A549 (cell line): ENCODE data around the gene NTRK2.

Experiments
- BHLHE40 ChIP-seq: IDR thresholded peaks from 2 replicates; pipeline ENCODE4 v1.6.1; 2012; ENCODE audit warnings: low read depth, low read length, inconsistent platforms
- POLR2AphosphoS2 ChIP-seq: conservative IDR thresholded peaks from 2 replicates; pipeline ENCODE4 v1.6.1; 2012; ENCODE audit warnings: low read length, improper control_type of control experiment, inconsistent platforms
- TF ChIP-seq, protein P1 (sequence below): fragments of >200 bp; sonication (Bioruptor Twin); formaldehyde crosslinking; IDR thresholded peaks from 3 replicates; pipeline ENCODE4 v1.5.1; 2016
- TF ChIP-seq, protein P2 (sequence below): fragments of 150-350 bp; IDR thresholded peaks from 2 replicates; pipeline ENCODE4 v1.6.1; 2014; ENCODE audit warnings: low read depth, mild to moderate bottlenecking, low read length

DNA sequence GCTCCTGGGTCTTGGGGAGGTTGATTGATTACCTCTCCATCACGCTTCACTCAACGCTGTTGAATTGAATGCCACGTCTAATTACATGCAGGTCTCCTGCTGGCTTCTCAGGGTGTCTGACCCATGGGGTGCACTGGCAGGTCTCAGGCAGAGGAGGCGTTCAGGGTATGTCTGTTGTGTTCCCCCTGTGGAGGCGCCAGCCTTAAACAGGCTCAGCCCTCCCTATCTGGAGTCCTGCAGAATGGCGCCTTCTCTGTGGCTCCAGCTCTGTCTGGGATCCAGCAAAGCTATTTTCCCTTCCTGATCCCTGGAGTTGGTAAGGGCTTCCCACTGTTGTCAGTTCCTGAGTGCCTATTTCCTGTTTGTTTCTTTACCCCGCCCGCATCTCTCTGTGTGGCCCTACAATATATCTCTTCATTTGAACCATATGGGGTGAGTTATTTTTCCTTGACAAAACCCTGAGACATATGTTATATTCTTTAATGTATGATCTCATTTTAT, 150.0 kb downstream of the NTRK2 start:
- TF ChIP-seq, protein P1, sequence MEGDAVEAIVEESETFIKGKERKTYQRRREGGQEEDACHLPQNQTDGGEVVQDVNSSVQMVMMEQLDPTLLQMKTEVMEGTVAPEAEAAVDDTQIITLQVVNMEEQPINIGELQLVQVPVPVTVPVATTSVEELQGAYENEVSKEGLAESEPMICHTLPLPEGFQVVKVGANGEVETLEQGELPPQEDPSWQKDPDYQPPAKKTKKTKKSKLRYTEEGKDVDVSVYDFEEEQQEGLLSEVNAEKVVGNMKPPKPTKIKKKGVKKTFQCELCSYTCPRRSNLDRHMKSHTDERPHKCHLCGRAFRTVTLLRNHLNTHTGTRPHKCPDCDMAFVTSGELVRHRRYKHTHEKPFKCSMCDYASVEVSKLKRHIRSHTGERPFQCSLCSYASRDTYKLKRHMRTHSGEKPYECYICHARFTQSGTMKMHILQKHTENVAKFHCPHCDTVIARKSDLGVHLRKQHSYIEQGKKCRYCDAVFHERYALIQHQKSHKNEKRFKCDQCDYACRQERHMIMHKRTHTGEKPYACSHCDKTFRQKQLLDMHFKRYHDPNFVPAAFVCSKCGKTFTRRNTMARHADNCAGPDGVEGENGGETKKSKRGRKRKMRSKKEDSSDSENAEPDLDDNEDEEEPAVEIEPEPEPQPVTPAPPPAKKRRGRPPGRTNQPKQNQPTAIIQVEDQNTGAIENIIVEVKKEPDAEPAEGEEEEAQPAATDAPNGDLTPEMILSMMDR, result no peak
- TF ChIP-seq POLR2AphosphoS2 (no peak), BHLHE40 (no peak)
- TF ChIP-seq, protein P2, sequence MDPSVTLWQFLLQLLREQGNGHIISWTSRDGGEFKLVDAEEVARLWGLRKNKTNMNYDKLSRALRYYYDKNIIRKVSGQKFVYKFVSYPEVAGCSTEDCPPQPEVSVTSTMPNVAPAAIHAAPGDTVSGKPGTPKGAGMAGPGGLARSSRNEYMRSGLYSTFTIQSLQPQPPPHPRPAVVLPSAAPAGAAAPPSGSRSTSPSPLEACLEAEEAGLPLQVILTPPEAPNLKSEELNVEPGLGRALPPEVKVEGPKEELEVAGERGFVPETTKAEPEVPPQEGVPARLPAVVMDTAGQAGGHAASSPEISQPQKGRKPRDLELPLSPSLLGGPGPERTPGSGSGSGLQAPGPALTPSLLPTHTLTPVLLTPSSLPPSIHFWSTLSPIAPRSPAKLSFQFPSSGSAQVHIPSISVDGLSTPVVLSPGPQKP, result no peak
